A549 treated with ZK216348 at 1 μM for 4 hours (cell line): ENCODE results near the gene LILRA5. TPM values are rescaled to one million over a fixed set of nuclear protein-coding genes. Genes with fewer than 3 reads are reported as not detected.

ENCODE experiments used
- total RNA-seq: library from RNA; stranded (reverse); fragments of 200-300 nt; extraction: Qiagen RNA extraction; gene quantifications from 5 replicates; pipeline ENCODE4 v1.2.3, GENCODE V29; 2022; ENCODE audit warnings: low read depth

LILRA5 gene
- not detected in 5 replicates for total RNA-seq

GRCh38 chr19:54312436-54313377 lies at the start of gene LILRA5:
Gene LILRA5, minus strand, starts transcription at chr19:54313166. Its CDS starts 147 bp downstream, at chr19:54313019.

GRCh38 chr19:54281007-54281728 lies 31.8 kb downstream of the LILRA5 start, which contains the start of gene LILRB2:
Gene LILRB2, minus strand, starts transcription at chr19:54281110. Its CDS starts 614 bp downstream, at chr19:54280496.

GRCh38 chr19:54257116-54257480 lies 55.9 kb downstream of the LILRA5 start, which contains the start of gene LILRB5:
Gene LILRB5, minus strand, starts transcription at chr19:54257273. Its CDS starts 80 bp downstream, at chr19:54257193.

Other genes with a start within 250 kb of the LILRA5 start
- gene VSTM1, start 249.3 kb downstream of the LILRA5 start, total RNA-seq: 0.55 to 0.92 TPM (median 0.78 TPM) in 3 of 5 replicates, not detected in the others
- not detected in 5 replicates for gene TARM1, start 231.8 kb downstream of the LILRA5 start, total RNA-seq
- 0.25 to 0.41 TPM (median 0.33 TPM) in 5 replicates for gene OSCAR, start 212.4 kb downstream of the LILRA5 start, total RNA-seq
- 211 to 296 TPM (median 232 TPM) in 5 replicates for gene NDUFA3, start 210.3 kb downstream of the LILRA5 start, total RNA-seq
- gene TFPT, start 197.5 kb downstream of the LILRA5 start, total RNA-seq: 19.8 to 27.0 TPM (median 21.7 TPM) in 5 replicates
- 105 to 128 TPM (median 113 TPM) in 5 replicates for gene PRPF31, start 197.4 kb downstream of the LILRA5 start, total RNA-seq
- gene CNOT3, start 175.4 kb downstream of the LILRA5 start, total RNA-seq: 51.6 to 72.5 TPM (median 70.4 TPM) in 5 replicates
- gene LENG1, start 153.4 kb downstream of the LILRA5 start, total RNA-seq: 7.9 to 9.8 TPM (median 8.4 TPM) in 5 replicates
- 1.5 to 2.8 TPM (median 1.6 TPM) in 5 replicates for gene TMC4, start 140.0 kb downstream of the LILRA5 start, total RNA-seq
- gene MBOAT7, start 123.6 kb downstream of the LILRA5 start, total RNA-seq: 91.3 to 177 TPM (median 147 TPM) in 5 replicates
- gene TSEN34, start 121.9 kb downstream of the LILRA5 start, total RNA-seq: 69.8 to 130 TPM (median 119 TPM) in 5 replicates
- 1,924 to 2,379 TPM (median 2,180 TPM) in 5 replicates for gene RPS9, start 112.3 kb downstream of the LILRA5 start, total RNA-seq
- gene LILRB3, start 90.2 kb downstream of the LILRA5 start, total RNA-seq: 0.07 to 0.24 TPM (median 0.14 TPM) in 4 of 5 replicates, not detected in the other
- gene LILRA6, start 70.4 kb downstream of the LILRA5 start, total RNA-seq: 0.09 TPM in 1 of 5 replicates, not detected in the others
- gene LILRB5, start 55.9 kb downstream of the LILRA5 start, total RNA-seq: 0.04 TPM in 1 of 5 replicates, not detected in the others
- gene LILRB2, start 32.1 kb downstream of the LILRA5 start, total RNA-seq: 0.05 to 0.14 TPM (median 0.05 TPM) in 3 of 5 replicates, not detected in the others
- not detected in 5 replicates for gene LILRA4, start 26.0 kb upstream of the LILRA5 start, total RNA-seq
- gene LAIR1, start 51.8 kb upstream of the LILRA5 start, total RNA-seq: not detected in 5 replicates
- gene TTYH1, start 102.3 kb upstream of the LILRA5 start, total RNA-seq: 0.08 to 0.15 TPM in 2 of 5 replicates, not detected in the others
- gene LENG8, start 136.0 kb upstream of the LILRA5 start, total RNA-seq: 52.4 to 151 TPM (median 125 TPM) in 5 replicates
- gene LENG9, start 150.6 kb upstream of the LILRA5 start, total RNA-seq: 3.0 to 8.6 TPM (median 7.8 TPM) in 5 replicates
- 0.18 to 0.31 TPM in 2 of 5 replicates, not detected in the others for gene CDC42EP5, start 160.1 kb upstream of the LILRA5 start, total RNA-seq
- not detected in 5 replicates for gene LAIR2, start 189.7 kb upstream of the LILRA5 start, total RNA-seq